Activated effector memory CD4-positive, alpha-beta T cell treated with Interleukin-2 at 50 U/mL for 16 hours (primary cell): ENCODE results near the gene ORAI1.
"Not testable (repeated sequence)": the region's sequence is repeated elsewhere in the genome, so short reads cannot be mapped to it uniquely, and the experiment has no call there.

Experiments
- DNase-seq: peaks from one replicate; pipeline ENCODE4 v3.0.0-alpha.2; 2020

ORAI1 gene

GRCh38 chr12:121608301-121608700 lies 18.0 kb upstream of the ORAI1 start:
- no peak for DNase-seq

- DNase-seq: no peak
These were observed 15.8 kb upstream of the ORAI1 start for GRCh38 chr12:121610239-121611149.

- DNase-seq: no peak
These were observed 15.0 kb upstream of the ORAI1 start for GRCh38 chr12:121611306-121611705.

GRCh38 chr12:121613462-121613861 lies 12.9 kb upstream of the ORAI1 start:
- DNase-seq: no peak

GRCh38 chr12:121614872-121615467 lies 11.4 kb upstream of the ORAI1 start:
- no peak for DNase-seq

- no peak for DNase-seq
These were observed 7.6 kb upstream of the ORAI1 start for GRCh38 chr12:121618659-121619233.

GRCh38 chr12:121620333-121620891 lies 5.9 kb upstream of the ORAI1 start:
- no peak for DNase-seq

GRCh38 chr12:121626853-121627640 lies 717 bp downstream of the ORAI1 start:
- peak; percentile 66 for DNase-seq

- no peak for DNase-seq
These were observed 1.7 kb downstream of the ORAI1 start for GRCh38 chr12:121628037-121628436.

- no peak for DNase-seq
These were observed 2.2 kb downstream of the ORAI1 start for GRCh38 chr12:121628536-121628935.

GRCh38 chr12:121630791-121631355 lies 4.5 kb downstream of the ORAI1 start:
- DNase-seq: no peak

- DNase-seq: no peak
These were observed 6.0 kb downstream of the ORAI1 start for GRCh38 chr12:121632069-121632970.

- DNase-seq: not testable (repeated sequence)
These were observed 7.5 kb downstream of the ORAI1 start for GRCh38 chr12:121633833-121634196.

- no peak for DNase-seq
These were observed 8.5 kb downstream of the ORAI1 start for GRCh38 chr12:121634836-121635235.

GRCh38 chr12:121637231-121637914 lies 11.0 kb downstream of the ORAI1 start:
- peak; percentile 42 for DNase-seq

- DNase-seq: no peak
These were observed 12.2 kb downstream of the ORAI1 start for GRCh38 chr12:121638298-121639202.

GRCh38 chr12:121641343-121641630 lies 15.0 kb downstream of the ORAI1 start:
- DNase-seq: no peak

- no peak for DNase-seq
These were observed 22.2 kb downstream of the ORAI1 start for GRCh38 chr12:121648458-121649028.

GRCh38 chr12:121649322-121649721 lies 23.0 kb downstream of the ORAI1 start:
- no peak for DNase-seq
